ENCODE data around the gene WDR27.

The WDR27 gene

GRCh38 chr6:169529931-169530751 lies 171.7 kb downstream of the WDR27 start:
- H3F3A ChIP-seq (ENCODE audit: insufficient read depth), result no peaks in the 10 kb centered on the region; the same call in 1 of the 2 replicates
- no peak overlapping the region for H3K9ac ChIP-seq (ENCODE audit: low read length)
- H3K4me3 ChIP-seq (ENCODE audit: insufficient read depth, low read length, poor library complexity, severe bottlenecking), result no peak overlapping the region
- H3K27me3 ChIP-seq (ENCODE audit: low read length), result no peaks in the 10 kb centered on the region
- no peak overlapping the region for H2AFZ ChIP-seq (ENCODE audit: low read depth, low read length, severe bottlenecking)
- no peak overlapping the region for H3K27ac ChIP-seq (ENCODE audit: low read depth, low read length)
- peaks cover 8% of the 10 kb centered on the region; the same call in 1 of the 2 replicates for H3K9me3 ChIP-seq (ENCODE audit: insufficient read depth, low read length)
- no peaks in the 10 kb centered on the region for H3K36me3 ChIP-seq (ENCODE audit: low read length)
- no peak overlapping the region for H3K4me2 ChIP-seq (ENCODE audit: low read depth, low read length, poor library complexity, severe bottlenecking)
- TF ChIP-seq EZH2phosphoT487 (conservative IDR thresholded peaks at IDR 0.05; ENCODE audit: low read length) (no peak), CTCF (IDR thresholded peaks at IDR 0.05; ENCODE audit: insufficient read depth, low read length, poor library complexity, severe bottlenecking) (no peak)
- no peaks in the 10 kb centered on the region for H3K9me2 ChIP-seq (replicated peaks; ENCODE audit: insufficient read depth, low read length)
- H3K79me2 ChIP-seq (ENCODE audit: insufficient read depth, low read length), result no peaks in the 10 kb centered on the region
- H4K20me1 ChIP-seq (ENCODE audit: low read depth, low read length), result no peaks in the 10 kb centered on the region

- Histone ChIP-seq H3K4me3 (ENCODE audit: insufficient read depth, low read length, poor library complexity, severe bottlenecking) (no peak overlapping the region), H3K27me3 (ENCODE audit: low read length) (no peaks in the 10 kb centered on the region), H3K27ac (ENCODE audit: low read depth, low read length) (no peak overlapping the region)
Observed at GRCh38 chr6:169528755-169529154, 173.1 kb downstream of the WDR27 start.

GRCh38 chr6:169527306-169527705 lies 174.5 kb downstream of the WDR27 start:
- no peaks in the 10 kb centered on the region for H3K9me3 ChIP-seq (ENCODE audit: insufficient read depth, low read length)
- H4K20me1 ChIP-seq (ENCODE audit: low read depth, low read length), result no peaks in the 10 kb centered on the region
- no peaks in the 10 kb centered on the region; the same call in 1 of the 2 replicates for H3F3A ChIP-seq (ENCODE audit: insufficient read depth)
- no peaks in the 10 kb centered on the region for H3K9me2 ChIP-seq (replicated peaks; ENCODE audit: insufficient read depth, low read length)
- H3K9ac ChIP-seq (ENCODE audit: low read length), result no peak overlapping the region
- no peak overlapping the region for H3K4me2 ChIP-seq (ENCODE audit: low read depth, low read length, poor library complexity, severe bottlenecking)
- H2AFZ ChIP-seq (ENCODE audit: low read depth, low read length, severe bottlenecking), result no peak overlapping the region
- no peak overlapping the region for H3K4me3 ChIP-seq (ENCODE audit: insufficient read depth, low read length, poor library complexity, severe bottlenecking)
- H3K27ac ChIP-seq (ENCODE audit: low read depth, low read length), result no peak overlapping the region
- TF ChIP-seq EZH2phosphoT487 (conservative IDR thresholded peaks at IDR 0.05; ENCODE audit: low read length) (no peak), CTCF (IDR thresholded peaks at IDR 0.05; ENCODE audit: insufficient read depth, low read length, poor library complexity, severe bottlenecking) (no peak)
- no peaks in the 10 kb centered on the region for H3K36me3 ChIP-seq (ENCODE audit: low read length)
- no peaks in the 10 kb centered on the region for H3K27me3 ChIP-seq (ENCODE audit: low read length)
- H3K79me2 ChIP-seq (ENCODE audit: insufficient read depth, low read length), result no peaks in the 10 kb centered on the region

More at GRCh38 chr6:169528755-169529154, 173.1 kb downstream of the WDR27 start:
- Histone ChIP-seq H4K20me1 (ENCODE audit: low read depth, low read length) (no peaks in the 10 kb centered on the region), H2AFZ (ENCODE audit: low read depth, low read length, severe bottlenecking) (no peak overlapping the region), H3F3A (ENCODE audit: insufficient read depth) (no peaks in the 10 kb centered on the region; the same call in 1 of the 2 replicates), H3K79me2 (ENCODE audit: insufficient read depth, low read length) (no peaks in the 10 kb centered on the region), H3K9ac (ENCODE audit: low read length) (no peak overlapping the region), H3K36me3 (ENCODE audit: low read length) (no peaks in the 10 kb centered on the region), H3K9me3 (ENCODE audit: insufficient read depth, low read length) (no peaks in the 10 kb centered on the region; the same call in 1 of the 2 replicates), H3K4me2 (ENCODE audit: low read depth, low read length, poor library complexity, severe bottlenecking) (no peak overlapping the region), H3K9me2 (replicated peaks; ENCODE audit: insufficient read depth, low read length) (no peaks in the 10 kb centered on the region)
- TF ChIP-seq CTCF (IDR thresholded peaks at IDR 0.05; ENCODE audit: insufficient read depth, low read length, poor library complexity, severe bottlenecking), result no peak
- no peak for TF ChIP-seq EZH2phosphoT487 (conservative IDR thresholded peaks at IDR 0.05; ENCODE audit: low read length)
